GM10248 (cell line): ENCODE results near the gene COPZ1.
A peak's percentile ranks its signal among the peaks of the same experiment; 100 is the strongest.

Experiments used
- CTCF ChIA-PET: fragments of 300-600 bp; sonication (Branson Sonifier 250); formaldehyde crosslinking; extraction: SDS; loops from one replicate; lab custom pipeline; 2021; ENCODE audit warnings: antibody characterized with exemption; lab: Yijun Ruan, JAX
- POLR2A ChIA-PET: fragments of 350-650 bp; sonication (Branson Sonifier 250); formaldehyde crosslinking; extraction: SDS; loops from one replicate; lab custom pipeline; 2020; ENCODE audit warnings: antibody characterized with exemption; lab: Yijun Ruan, JAX
- DNase-seq: peaks from one replicate; pipeline ENCODE4 v3.0.0; 2012; ENCODE audit errors: extremely low spot score
- TF ChIP-seq, protein P1 (sequence below): IDR thresholded peaks from 2 replicates; pipeline ENCODE4 v1.5.1; 2012; ENCODE audit warnings: mild to moderate bottlenecking, low read depth; ENCODE audit errors: extremely low read depth, missing control alignments, control extremely low read depth

COPZ1 gene

GRCh38 chr12:54379398-54380201 is 54.7 kb downstream of the COPZ1 start:
- POLR2A ChIA-PET = no interaction called here
- peak; percentile 93 for DNase-seq
- CTCF ChIA-PET = interaction anchor here (0.6 to 7.5 kb wide), 55 partner anchors 8 to 416 kb away, joined by 3 to 87 read pairs (median 6); partner anchors contain the start of genes COPZ1, HNRNPA1, HOXC4 and HOXC5
- TF ChIP-seq, protein P1, sequence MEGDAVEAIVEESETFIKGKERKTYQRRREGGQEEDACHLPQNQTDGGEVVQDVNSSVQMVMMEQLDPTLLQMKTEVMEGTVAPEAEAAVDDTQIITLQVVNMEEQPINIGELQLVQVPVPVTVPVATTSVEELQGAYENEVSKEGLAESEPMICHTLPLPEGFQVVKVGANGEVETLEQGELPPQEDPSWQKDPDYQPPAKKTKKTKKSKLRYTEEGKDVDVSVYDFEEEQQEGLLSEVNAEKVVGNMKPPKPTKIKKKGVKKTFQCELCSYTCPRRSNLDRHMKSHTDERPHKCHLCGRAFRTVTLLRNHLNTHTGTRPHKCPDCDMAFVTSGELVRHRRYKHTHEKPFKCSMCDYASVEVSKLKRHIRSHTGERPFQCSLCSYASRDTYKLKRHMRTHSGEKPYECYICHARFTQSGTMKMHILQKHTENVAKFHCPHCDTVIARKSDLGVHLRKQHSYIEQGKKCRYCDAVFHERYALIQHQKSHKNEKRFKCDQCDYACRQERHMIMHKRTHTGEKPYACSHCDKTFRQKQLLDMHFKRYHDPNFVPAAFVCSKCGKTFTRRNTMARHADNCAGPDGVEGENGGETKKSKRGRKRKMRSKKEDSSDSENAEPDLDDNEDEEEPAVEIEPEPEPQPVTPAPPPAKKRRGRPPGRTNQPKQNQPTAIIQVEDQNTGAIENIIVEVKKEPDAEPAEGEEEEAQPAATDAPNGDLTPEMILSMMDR = peak; percentile 100

GRCh38 chr12:54381136-54381535 is 56.2 kb downstream of the COPZ1 start:
- ChIA-PET CTCF (interaction anchor here (0.9 to 7.5 kb wide), 15 partner anchors 10 to 588 kb away, joined by 3 to 87 read pairs (median 33); partner anchors contain the start of genes COPZ1 and NFE2), POLR2A (interaction anchor here (0.7 kb wide), 1 partner anchor 20 kb away, joined by 5 read pairs; no protein-coding TSS in a partner anchor)
- TF ChIP-seq, protein P1 = no peak
- DNase-seq = no peak

- ChIA-PET CTCF (interaction anchor here (0.8 to 7.5 kb wide), 9 partner anchors 8 to 176 kb away, joined by 3 to 95 read pairs (median 6); no protein-coding TSS in a partner anchor), POLR2A (no interaction called here)
- no peak for DNase-seq
- TF ChIP-seq, protein P1 = no peak
Observed at GRCh38 chr12:54383041-54383609, 58.2 kb downstream of the COPZ1 start.

DNA sequence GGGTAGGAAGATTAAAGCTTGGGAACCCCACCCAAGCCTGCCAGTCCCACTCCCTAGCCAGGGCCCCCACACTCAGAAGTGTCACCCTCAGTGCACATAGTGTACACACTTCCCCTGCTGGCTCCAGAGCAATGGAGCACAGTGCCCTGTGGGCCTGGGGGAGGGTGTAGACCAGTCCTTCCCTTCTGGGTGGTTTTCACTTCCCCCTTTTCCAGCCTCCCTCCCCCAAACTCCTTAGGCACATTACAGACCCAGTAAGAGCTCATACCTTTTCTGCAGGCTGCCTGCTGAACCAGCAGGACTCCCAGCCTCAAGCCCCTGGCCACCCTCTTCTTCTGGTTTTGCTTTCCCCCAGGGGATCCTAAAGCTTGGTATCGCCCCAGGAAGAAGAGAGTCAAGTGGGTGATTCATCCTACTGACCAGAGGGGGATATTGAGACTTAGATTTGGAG is 59.7 kb downstream of the COPZ1 start, which contains the start of gene ZNF385A:
Gene ZNF385A, minus strand, starts transcription at position 143 of the 451 bp plus-strand sequence. CDS start 219 bp downstream, outside the sequence.
- no peak for DNase-seq
- TF ChIP-seq, protein P1 = no peak
- ChIA-PET POLR2A (interaction anchor here (0.6 kb wide), 1 partner anchor 104 kb away, joined by 3 read pairs; the partner anchor contains the start of genes CBX5 and HNRNPA1), CTCF (interaction anchor here (0.6 to 6.4 kb wide), 10 partner anchors 8 to 177 kb away, joined by 3 to 95 read pairs (median 4); no protein-coding TSS in a partner anchor)

DNA sequence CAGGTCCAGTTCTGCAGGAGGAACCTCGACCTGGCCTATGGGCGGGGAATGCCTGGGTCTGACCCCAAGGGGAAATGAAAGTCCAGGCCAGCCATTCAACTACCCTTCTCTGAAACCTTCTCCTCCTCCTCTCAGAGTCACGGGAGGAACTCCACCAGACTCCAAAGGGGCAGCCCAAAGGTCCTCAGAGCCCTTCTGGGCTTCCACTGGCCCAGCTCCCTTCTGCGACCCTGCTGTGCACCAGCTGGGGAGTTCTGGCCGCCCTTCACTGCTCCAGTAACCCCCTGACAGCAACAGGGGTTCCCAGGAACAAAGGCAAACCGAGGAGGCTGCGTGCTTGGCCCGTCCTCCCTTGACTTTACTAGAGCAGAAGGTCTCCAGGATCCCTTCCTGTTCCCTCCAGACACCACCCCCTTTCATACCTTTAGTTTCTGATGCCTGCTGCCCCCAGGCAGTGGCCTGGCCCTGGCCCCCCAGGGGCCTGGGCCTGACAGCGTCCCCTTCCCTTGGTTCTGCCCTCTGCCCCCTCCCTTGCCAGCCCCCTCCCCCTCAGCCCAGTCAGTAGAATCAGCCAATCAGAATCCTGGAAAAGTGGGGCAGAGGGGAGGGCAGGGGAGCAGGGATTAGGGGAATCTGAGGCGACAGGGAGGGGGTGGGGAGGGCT is 60.5 kb downstream of the COPZ1 start:
- TF ChIP-seq, protein P1 = no peak
- ChIA-PET POLR2A (interaction anchor here (0.6 kb wide), 1 partner anchor 105 kb away, joined by 3 read pairs; the partner anchor contains the start of genes CBX5 and HNRNPA1), CTCF (interaction anchor here (0.6 to 6.4 kb wide), 11 partner anchors 8 to 178 kb away, joined by 3 to 95 read pairs (median 4); no protein-coding TSS in a partner anchor)
- DNase-seq = peak; percentile 75
